Natural killer cell (primary cell): ENCODE measurements around the gene EMC10. TPM values are rescaled to one million over a fixed set of nuclear protein-coding genes. Genes with fewer than 3 reads are reported as not detected.

Experiments used
- ATAC-seq, 3 donors: fragments of 150-1000 bp in 2 of 3; fragments of 200-7000 bp in 1 of 3; cut with Tn5 transposase; 1 replicate in 1 of 3; 2 replicates in 2 of 3; pipeline ENCODE4 v1.10.0; 2021; ENCODE audit warnings: mild to moderate bottlenecking in 2 of 3, moderate library complexity in 2 of 3
- DNase-seq, 2 donors: peaks; one replicate each; pipeline versions ENCODE4 v3.0.0 to v3.0.0-alpha.2; 2013 to 2021; ENCODE audit warnings: mixed read lengths in 1 of 2
- H3K27ac ChIP-seq: one replicate; pipeline ENCODE4 v1.5.1; 2013; ENCODE audit warnings: mild to moderate bottlenecking, low read length
- H3K27me3 ChIP-seq: one replicate; pipeline ENCODE4 v1.6.1; 2013; ENCODE audit warnings: low read length; ENCODE audit not compliant: control insufficient read depth, insufficient read depth
- H3K36me3 ChIP-seq: one replicate; pipeline ENCODE4 v1.6.1; 2013; ENCODE audit warnings: low read length; ENCODE audit not compliant: control insufficient read depth, insufficient read depth
- H3K4me1 ChIP-seq: one replicate; pipeline ENCODE4 v1.6.1; 2013; ENCODE audit warnings: low read length; ENCODE audit not compliant: control insufficient read depth, insufficient read depth
- H3K4me3 ChIP-seq: one replicate; pipeline ENCODE4 v1.5.1; 2013; ENCODE audit warnings: low read length
- H3K9me3 ChIP-seq: one replicate; pipeline ENCODE4 v1.6.1; 2013; ENCODE audit warnings: low read length; ENCODE audit not compliant: control insufficient read depth, insufficient read depth
- H3K27ac Mint-ChIP-seq, 2 donors: one replicate each; pipeline ENCODE4 v1.8.0; 2022; ENCODE audit warnings: mild to moderate bottlenecking in 2 of 2, mixed read lengths in 2 of 2, moderate library complexity in 1 of 2
- H3K27me3 Mint-ChIP-seq, 2 donors: one replicate each; pipeline ENCODE4 v1.8.0; 2022; ENCODE audit warnings: low read depth in 2 of 2, mixed read lengths in 2 of 2
- H3K36me3 Mint-ChIP-seq: one replicate; pipeline ENCODE4 v1.8.0; 2022; ENCODE audit warnings: mixed read lengths
- H3K4me1 Mint-ChIP-seq, 2 donors: one replicate each; pipeline ENCODE4 v1.8.0; 2022; ENCODE audit warnings: mixed read lengths in 2 of 2
- H3K4me3 Mint-ChIP-seq: one replicate; pipeline ENCODE4 v1.8.0; 2022; ENCODE audit warnings: mild to moderate bottlenecking, moderate library complexity, mixed read lengths
- H3K9me3 Mint-ChIP-seq, 2 donors: one replicate each; pipeline ENCODE4 v1.8.0; 2022; ENCODE audit warnings: mixed read lengths in 2 of 2
- CTCF ChIP-seq: fragments of 200-600 bp; IDR thresholded peaks from one replicate; pipeline ENCODE4 v1.8.0; 2022; ENCODE audit warnings: antibody characterized with exemption
- WGBS: methylation state at CpG from one replicate; pipeline ENCODE4 v1.1.7; 2013; ENCODE audit warnings: missing lambda C conversion rate; ENCODE audit not compliant: insufficient coverage; 5-methylcytosine and 5-hydroxymethylcytosine counted together
- intact Hi-C: fragments of 100-400 bp; cut with micrococcal nuclease; formaldehyde crosslinking; loops from one replicate; pipeline ENCODE4 v1.14.2; 2022
- total RNA-seq, 4 donors: library from RNA; stranded (reverse); fragments of 120-200 nt in 1 of 4; gene quantifications; one replicate each; pipeline versions ENCODE4 v1.2.3 to v1.2.4, GENCODE V29; 2013 to 2022

The EMC10 gene
- total RNA-seq, 3 donors from 2014 or later (not counting 1 experiment from before 2014, with no cell fraction given) = 79.5 to 85.1 (median 80.1) TPM

- intact Hi-C loops = no loop called here
- Histone ChIP-seq H3K9me3 (no peaks in the 10 kb centered on the region), H3K27ac (no peak overlapping the region), H3K4me3 (no peak overlapping the region), H3K27me3 (no peaks in the 10 kb centered on the region), H3K36me3 (no peaks in the 10 kb centered on the region), H3K4me1 (peaks cover 11% of the 10 kb centered on the region)
- 91% methylated on average over 5 of the region's 5 CpGs for WGBS
- no peaks in the 10 kb centered on the region for H3K9me3 Mint-ChIP-seq
- H3K36me3 Mint-ChIP-seq = no peaks in the 10 kb centered on the region
- DNase-seq (no peak), ATAC-seq (no peak)
- peaks cover 0 to 6% of the 10 kb centered on the region in 2 donors for H3K4me1 Mint-ChIP-seq
- no peak overlapping the region for H3K27ac Mint-ChIP-seq
- no peak overlapping the region for H3K4me3 Mint-ChIP-seq
- no peak for TF ChIP-seq CTCF
- peaks cover 0 to 14% of the 10 kb centered on the region in 2 donors for H3K27me3 Mint-ChIP-seq
Observed at GRCh38 chr19:50457300-50457699, 19.0 kb upstream of the EMC10 start.

- H3K36me3 ChIP-seq = no peaks in the 10 kb centered on the region
- no peak overlapping the region for H3K27ac ChIP-seq
- Mint-ChIP-seq H3K4me1 (peaks cover 0 to 6% of the 10 kb centered on the region in 2 donors), H3K36me3 (no peaks in the 10 kb centered on the region), H3K27ac (no peak overlapping the region), H3K27me3 (peaks cover 0 to 17% of the 10 kb centered on the region in 2 donors), H3K9me3 (no peaks in the 10 kb centered on the region), H3K4me3 (no peak overlapping the region)
- ATAC-seq (no peak), DNase-seq (no peak)
- intact Hi-C loops = no loop called here
- 51% methylated on average over 50 of the region's 50 CpGs for WGBS
- TF ChIP-seq CTCF = no peak
- no peak overlapping the region for H3K4me3 ChIP-seq
- H3K9me3 ChIP-seq = no peaks in the 10 kb centered on the region
- peaks cover 11% of the 10 kb centered on the region for H3K4me1 ChIP-seq
- H3K27me3 ChIP-seq = no peaks in the 10 kb centered on the region
Observed at GRCh38 chr19:50458396-50459066, 17.8 kb upstream of the EMC10 start.

GRCh38 chr19:50459067-50459456 is 17.2 kb upstream of the EMC10 start:
- peaks cover 0 to 6% of the 10 kb centered on the region in 2 donors for H3K4me1 Mint-ChIP-seq
- no peaks in the 10 kb centered on the region for H3K9me3 Mint-ChIP-seq
- H3K27ac Mint-ChIP-seq = no peak overlapping the region
- 67% methylated on average over 32 of the region's 32 CpGs for WGBS
- Histone ChIP-seq H3K36me3 (no peaks in the 10 kb centered on the region), H3K4me3 (no peak overlapping the region), H3K9me3 (no peaks in the 10 kb centered on the region), H3K4me1 (peaks cover 11% of the 10 kb centered on the region), H3K27ac (no peak overlapping the region), H3K27me3 (no peaks in the 10 kb centered on the region)
- no peaks in the 10 kb centered on the region for H3K36me3 Mint-ChIP-seq
- DNase-seq (no peak), ATAC-seq (no peak)
- peaks cover 0 to 17% of the 10 kb centered on the region in 2 donors for H3K27me3 Mint-ChIP-seq
- no peak for TF ChIP-seq CTCF
- H3K4me3 Mint-ChIP-seq = no peak overlapping the region
- intact Hi-C loops = no loop called here

GRCh38 chr19:50459638-50460037 is 16.7 kb upstream of the EMC10 start:
- H3K36me3 ChIP-seq = no peaks in the 10 kb centered on the region
- peaks cover 0 to 19% of the 10 kb centered on the region in 2 donors for H3K27me3 Mint-ChIP-seq
- peak overlapping the region; percentile 49 for H3K27ac ChIP-seq
- H3K4me3 ChIP-seq = no peak overlapping the region
- H3K9me3 Mint-ChIP-seq = no peaks in the 10 kb centered on the region
- H3K9me3 ChIP-seq = no peaks in the 10 kb centered on the region
- peaks cover 0 to 6% of the 10 kb centered on the region in 2 donors for H3K4me1 Mint-ChIP-seq
- no peak for TF ChIP-seq CTCF
- intact Hi-C loops = no loop called here
- no peak overlapping the region for H3K27ac Mint-ChIP-seq
- 40% methylated on average over 1 of the region's 1 CpG for WGBS
- H3K36me3 Mint-ChIP-seq = no peaks in the 10 kb centered on the region
- no peak overlapping the region for H3K4me3 Mint-ChIP-seq
- no peaks in the 10 kb centered on the region for H3K27me3 ChIP-seq
- DNase-seq = no peak
- H3K4me1 ChIP-seq = peaks cover 11% of the 10 kb centered on the region
- no peak for ATAC-seq
